Endothelial cell of umbilical vein (primary cell): ENCODE data around the gene ATP2C2. TPM values are rescaled to one million over a fixed set of nuclear protein-coding genes. Genes with fewer than 3 reads are reported as not detected.
A peak's percentile ranks its signal among the peaks of the same experiment; 100 is the strongest.

Source experiments
- BruUV-seq: library from RNA; stranded (reverse); fragments of 400-500 nt; replicated peaks from 2 replicates; lab custom pipeline; 2021; lab: Mats Ljungman, UMichigan
- CTCF ChIA-PET: fragments of 300-600, 350-600 bp; sonication (Branson Sonifier 250); formaldehyde crosslinking; loops from one replicate; lab custom pipeline; 2021; ENCODE audit warnings: antibody characterized with exemption, inconsistent platforms; lab: Charles Lee
- POLR2A ChIA-PET: fragments of 300-600, 350-600 bp; sonication (Branson Sonifier 250); formaldehyde crosslinking; loops from one replicate; lab custom pipeline; 2021; ENCODE audit warnings: antibody characterized with exemption, inconsistent platforms; lab: Charles Lee
- DNase-seq: peaks from one replicate; pipeline ENCODE4 v3.0.0-alpha.2; 2011; ENCODE audit warnings: low read depth, low spot score
- FAIRE-seq: peaks from 2 replicates; lab custom pipeline; 2011; peaks lifted over from hg19 to GRCh38; lab: Jason Lieb, UNC
- H2AFZ ChIP-seq: 2 replicates; pipeline ENCODE4 v1.6.0; 2012; ENCODE audit warnings: low read depth, low read length, control low read depth, inconsistent platforms
- H3K27ac ChIP-seq: 2 replicates; pipeline ENCODE4 v1.5.1; 2011; ENCODE audit warnings: low read depth, mild to moderate bottlenecking, control low read depth, low read length, moderate library complexity; ENCODE audit not compliant: insufficient read depth
- H3K27me3 ChIP-seq, 2 experiments: 2 replicates each; pipeline versions ENCODE4 v1.6.0 to v1.6.1; 2011; ENCODE audit warnings: low read length in 2 of 2, mixed read lengths in 1 of 2; ENCODE audit not compliant: control insufficient read depth in 2 of 2, insufficient read depth in 2 of 2
- H3K36me3 ChIP-seq, 2 experiments: 2 replicates in 1 of 2; 3 replicates in 1 of 2; pipeline ENCODE4 v1.5.1; 2011; ENCODE audit warnings: low read length in 2 of 2, mild to moderate bottlenecking in 1 of 2, moderate library complexity in 1 of 2; ENCODE audit not compliant: control insufficient read depth in 2 of 2, insufficient read depth in 2 of 2; ENCODE audit errors: extremely low read depth in 1 of 2
- H3K4me1 ChIP-seq: 3 replicates; pipeline ENCODE4 v1.5.1; 2011; ENCODE audit warnings: mild to moderate bottlenecking, low read length; ENCODE audit not compliant: control insufficient read depth, insufficient read depth; ENCODE audit errors: extremely low read depth
- H3K4me2 ChIP-seq: 2 replicates; pipeline ENCODE4 v1.6.1; 2011; ENCODE audit warnings: low read length, control low read depth, mixed read lengths; ENCODE audit not compliant: insufficient read depth
- H3K4me3 ChIP-seq, 3 experiments: fragments of 200-600 bp in 1 of 3; sonication (generic), shearing (Covaris generic) in 1 of 3; replicated peaks in 1 of 3; 2 replicates each; pipeline ENCODE4 v1.5.1; 2011 to 2016; ENCODE audit warnings: control low read depth in 3 of 3, low read length in 3 of 3, mild to moderate bottlenecking in 2 of 3, inconsistent platforms in 1 of 3, low read depth in 1 of 3, moderate library complexity in 1 of 3; ENCODE audit not compliant: insufficient read depth in 1 of 3
- H3K79me2 ChIP-seq: 2 replicates; pipeline ENCODE4 v1.6.0; 2012; ENCODE audit warnings: low read length, inconsistent platforms; ENCODE audit not compliant: control insufficient read depth, insufficient read depth
- H3K9ac ChIP-seq: replicated peaks from 2 replicates; pipeline ENCODE3; 2011; ENCODE audit warnings: low read length, control low read depth; ENCODE audit not compliant: insufficient read depth; ENCODE audit errors: extremely low read depth
- H3K9me1 ChIP-seq: replicated peaks from 3 replicates; pipeline ENCODE4 v1.6.0; 2011; ENCODE audit warnings: mild to moderate bottlenecking, low read length; ENCODE audit not compliant: control insufficient read depth, insufficient read depth; ENCODE audit errors: extremely low read depth
- H3K9me3 ChIP-seq: replicated peaks from 2 replicates; pipeline ENCODE4 v1.5.1; 2012; ENCODE audit warnings: low read length, inconsistent platforms; ENCODE audit not compliant: control insufficient read depth, insufficient read depth
- H4K20me1 ChIP-seq: replicated peaks from 2 replicates; pipeline ENCODE3; 2011; ENCODE audit warnings: mild to moderate bottlenecking, low read length; ENCODE audit not compliant: control insufficient read depth, insufficient read depth; ENCODE audit errors: extremely low read depth
- CTCF ChIP-seq, 2 donors: IDR thresholded peaks; 1 replicate in 1 of 2; 2 replicates in 1 of 2; pipeline ENCODE4 v1.5.1; 2011; ENCODE audit warnings: low read length in 2 of 2, mild to moderate bottlenecking in 2 of 2, moderate library complexity in 2 of 2, control low read depth in 1 of 2, inconsistent platforms in 1 of 2, low read depth in 1 of 2; ENCODE audit not compliant: insufficient read depth in 1 of 2; ENCODE audit errors: extremely low read depth in 1 of 2
- FOS ChIP-seq: IDR thresholded peaks from 2 replicates; pipeline ENCODE4 v1.6.1; 2011; ENCODE audit warnings: mild to moderate bottlenecking, low read length, moderate library complexity, borderline replicate concordance; ENCODE audit not compliant: insufficient read depth
- GATA2 ChIP-seq: IDR thresholded peaks from 2 replicates; pipeline ENCODE4 v1.7.0; 2011; ENCODE audit warnings: low read depth, mild to moderate bottlenecking, moderate library complexity, mixed read lengths, low read length; ENCODE audit not compliant: insufficient read length, insufficient read depth
- MYC ChIP-seq: IDR thresholded peaks from one replicate; pipeline ENCODE4 v1.6.1; 2011; ENCODE audit warnings: mild to moderate bottlenecking, low read depth, low read length
- POLR2AphosphoS5 ChIP-seq: IDR thresholded peaks from 2 replicates; pipeline ENCODE4 v1.6.1; 2012; ENCODE audit warnings: low read depth, mild to moderate bottlenecking, control low read depth, low read length, moderate library complexity; ENCODE audit not compliant: insufficient read depth
- dilution Hi-C: fragments of 300-500 bp; cut with MboI; formaldehyde crosslinking; loops from one replicate; pipeline ENCODE4 v1.15.0; 2019; ENCODE audit warnings: low sequenced_read_pairs; ENCODE audit not compliant: extremely low pct_ligation_motif_present
- intact Hi-C: fragments of 100-400 bp; cut with micrococcal nuclease; formaldehyde crosslinking; loops from one replicate; pipeline ENCODE4 v1.10.0; 2022
- polyA plus RNA-seq, 4 experiments: library from polyadenylated mRNA; depleted of rRNA in 3 of 4; stranded (reverse) in 3 of 4; unstranded in 1 of 4; fragments of >200 nt; gene quantifications; 2 replicates each; pipeline versions ENCODE4 v1.2.1 to v1.2.3, GENCODE V29; 2011 to 2012; ENCODE audit warnings: missing spikeins in 1 of 4
- total RNA-seq: library from RNA; stranded (reverse); gene quantifications from 2 replicates; pipeline ENCODE4 v1.2.3, GENCODE V29; 2021
- TF ChIP-seq, protein P1 (sequence below): IDR thresholded peaks from 2 replicates; pipeline ENCODE4 v1.6.1; 2011; ENCODE audit not compliant: insufficient read depth, insufficient read length

ATP2C2 gene
- total and polyA plus RNA-seq, 2 donors (not counting 3 experiments of a cell fraction or from before 2014, with no cell fraction given): not detected

DNA sequence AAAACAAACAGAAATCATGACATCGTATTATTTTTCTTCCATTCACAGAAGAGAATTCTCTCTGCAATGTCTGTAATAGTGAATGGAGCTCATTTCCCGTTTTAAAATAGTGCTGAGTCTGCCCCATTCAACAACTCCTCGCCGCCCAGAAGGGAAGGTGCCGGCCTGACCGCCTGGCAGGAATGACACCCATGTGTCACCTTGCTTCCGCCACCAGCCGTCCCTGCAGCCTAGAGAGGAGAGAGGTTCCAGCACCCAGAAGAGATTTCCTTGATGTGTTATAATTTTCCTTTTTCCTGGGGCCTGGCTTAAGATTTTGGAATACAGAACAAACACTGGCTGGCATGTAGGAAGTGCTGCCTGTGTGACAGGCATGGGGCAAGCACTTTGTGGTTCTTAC, 76.1 kb downstream of the ATP2C2 start:
- no peaks in the 10 kb centered on the region for H3K9me3 ChIP-seq
- intact Hi-C loops (no loop called here), dilution Hi-C loops (no loop called here)
- no peaks in the 10 kb centered on the region for H3K9me1 ChIP-seq
- H3K9ac ChIP-seq: no peak overlapping the region
- FAIRE-seq: no peak
- ChIA-PET CTCF (interaction anchor here (1.0 to 1.2 kb wide), 2 partner anchors 10 to 22 kb away, joined by 3 read pairs; no protein-coding TSS in a partner anchor), POLR2A (no interaction called here)
- no peak overlapping the region for H3K27ac ChIP-seq
- no peak overlapping the region for H3K4me3 ChIP-seq
- no peaks in the 10 kb centered on the region for H3K4me1 ChIP-seq
- no peak overlapping the region for H2AFZ ChIP-seq
- H3K27me3 ChIP-seq: peaks cover 7 to 11% of the 10 kb centered on the region in 2 experiments
- no peaks in the 10 kb centered on the region for H3K79me2 ChIP-seq
- DNase-seq: no peak
- no peak overlapping the region for H3K4me2 ChIP-seq
- H4K20me1 ChIP-seq: no peaks in the 10 kb centered on the region
- BruUV-seq: no TSS peak
- TF ChIP-seq CTCF (IDR thresholded peaks at IDR 0.05; ENCODE audit: extremely low read depth in 1 of 2, insufficient read depth in 1 of 2, low read depth in 1 of 2, low read length in 2 of 2): no peak
- TF ChIP-seq MYC: no peak
- no peak for TF ChIP-seq GATA2
- TF ChIP-seq, protein P1, sequence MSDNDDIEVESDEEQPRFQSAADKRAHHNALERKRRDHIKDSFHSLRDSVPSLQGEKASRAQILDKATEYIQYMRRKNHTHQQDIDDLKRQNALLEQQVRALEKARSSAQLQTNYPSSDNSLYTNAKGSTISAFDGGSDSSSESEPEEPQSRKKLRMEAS: no peak
- no peak for TF ChIP-seq POLR2AphosphoS5
- no peaks in the 10 kb centered on the region for H3K36me3 ChIP-seq

GRCh38 chr16:84446084-84446483, 77.7 kb downstream of the ATP2C2 start:
- intact Hi-C loops (no loop called here), dilution Hi-C loops (no loop called here)
- ChIA-PET POLR2A (no interaction called here), CTCF (no interaction called here)
- no peak overlapping the region for H3K4me2 ChIP-seq
- no peak overlapping the region for H3K9ac ChIP-seq
- no peaks in the 10 kb centered on the region for H3K36me3 ChIP-seq
- no peak overlapping the region for H3K27ac ChIP-seq
- TF ChIP-seq FOS: peak; percentile 43
- TF ChIP-seq, protein P1: no peak
- FAIRE-seq (no peak), DNase-seq (no peak)
- no peaks in the 10 kb centered on the region for H4K20me1 ChIP-seq
- no TSS peak for BruUV-seq
- H3K4me3 ChIP-seq: no peak overlapping the region
- H3K27me3 ChIP-seq: peaks cover 7 to 11% of the 10 kb centered on the region in 2 experiments
- H3K4me1 ChIP-seq: no peaks in the 10 kb centered on the region
- H3K9me3 ChIP-seq: no peaks in the 10 kb centered on the region
- H2AFZ ChIP-seq: no peak overlapping the region
- H3K79me2 ChIP-seq: no peaks in the 10 kb centered on the region
- H3K9me1 ChIP-seq: no peaks in the 10 kb centered on the region
